ENCODE measurements around the gene TACC2.

Gene TACC2

DNA sequence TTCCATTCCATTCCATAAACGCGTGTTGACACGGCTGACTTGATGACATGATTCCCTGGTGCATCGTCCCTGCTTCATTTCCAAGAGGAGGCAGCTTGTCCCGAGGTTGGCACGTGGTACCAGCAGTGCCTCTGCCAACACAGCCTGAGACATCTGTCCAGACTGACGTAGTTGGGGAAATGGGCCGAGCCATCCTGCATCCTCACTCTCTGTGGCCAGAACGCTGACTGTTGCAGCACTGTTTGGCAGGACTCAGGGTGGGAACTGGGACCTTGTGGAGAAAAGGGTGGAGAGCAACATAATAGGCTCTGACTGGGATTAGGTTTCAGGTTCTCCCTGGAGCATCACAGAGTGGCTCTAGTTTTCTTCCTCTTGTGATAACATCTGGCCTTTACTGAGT, 163.6 kb downstream of the TACC2 start:
- DNase-seq = no peak

- DNase-seq = no peak
Observed at GRCh38 chr10:122154031-122154544, 165.1 kb downstream of the TACC2 start.

GRCh38 chr10:122154545-122155366, 165.8 kb downstream of the TACC2 start:
- DNase-seq = no peak

- no peak for DNase-seq
Observed at GRCh38 chr10:122157451-122157850, 168.5 kb downstream of the TACC2 start.

DNA sequence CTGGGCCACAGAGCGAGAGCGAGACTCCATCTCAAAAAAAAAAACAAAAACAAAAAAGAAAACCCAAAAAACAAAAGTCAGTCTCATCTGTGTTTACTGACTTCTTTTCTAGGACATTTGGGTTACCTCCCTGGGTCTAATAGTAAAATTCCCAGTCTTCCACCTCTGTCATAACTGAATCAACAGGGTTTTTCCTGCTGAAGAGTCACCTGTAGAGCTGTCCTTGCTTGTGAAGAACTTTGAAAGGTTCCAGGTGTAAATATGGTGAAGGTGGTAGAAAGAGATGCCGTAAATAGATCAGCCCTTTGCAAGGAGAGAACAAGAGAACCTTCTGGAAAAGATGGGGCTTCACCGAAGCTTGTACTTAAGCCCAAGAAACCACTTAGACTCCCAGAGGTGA, 169.4 kb downstream of the TACC2 start:
- DNase-seq = no peak

DNA sequence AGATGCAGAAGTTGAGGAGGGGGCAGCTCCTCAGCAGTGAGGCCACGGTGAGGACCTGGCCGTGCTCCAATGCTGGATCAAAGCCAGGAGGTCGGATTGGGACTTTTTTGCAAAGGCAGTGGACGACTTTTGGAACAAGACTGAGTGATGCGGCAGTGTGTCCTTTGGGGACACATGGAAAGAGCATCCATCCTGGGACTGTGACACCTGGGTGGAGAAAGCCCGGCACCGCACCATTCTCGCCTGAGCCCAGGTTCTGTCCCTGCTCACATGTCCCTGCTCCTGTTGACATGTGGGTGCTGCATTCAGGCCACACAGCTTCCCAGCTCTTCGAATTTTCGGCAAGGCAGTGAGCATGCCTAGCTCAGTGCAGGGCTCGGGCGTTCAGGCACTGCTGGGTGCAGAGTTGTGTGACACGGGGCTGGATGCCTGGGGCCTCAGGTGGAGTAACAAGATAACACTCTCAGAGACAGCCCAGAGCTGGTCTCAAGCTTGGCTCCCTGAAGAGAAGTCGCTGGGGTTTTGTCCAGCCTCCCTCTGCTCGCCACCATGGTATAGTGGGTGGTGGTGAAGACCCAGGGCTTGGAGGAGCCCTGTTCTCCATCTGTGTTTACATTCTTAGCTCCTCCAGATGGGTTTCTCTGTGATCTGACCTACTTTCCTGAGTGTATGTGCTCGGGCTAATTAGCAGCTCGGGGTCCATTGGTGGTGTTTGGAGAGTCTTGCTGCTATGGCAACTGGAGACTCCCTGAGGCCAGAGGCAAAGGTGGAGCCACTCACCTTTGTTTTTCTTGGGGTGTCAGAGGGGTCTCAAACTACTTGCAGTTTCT, 170.4 kb downstream of the TACC2 start:
- no peak for DNase-seq

DNA sequence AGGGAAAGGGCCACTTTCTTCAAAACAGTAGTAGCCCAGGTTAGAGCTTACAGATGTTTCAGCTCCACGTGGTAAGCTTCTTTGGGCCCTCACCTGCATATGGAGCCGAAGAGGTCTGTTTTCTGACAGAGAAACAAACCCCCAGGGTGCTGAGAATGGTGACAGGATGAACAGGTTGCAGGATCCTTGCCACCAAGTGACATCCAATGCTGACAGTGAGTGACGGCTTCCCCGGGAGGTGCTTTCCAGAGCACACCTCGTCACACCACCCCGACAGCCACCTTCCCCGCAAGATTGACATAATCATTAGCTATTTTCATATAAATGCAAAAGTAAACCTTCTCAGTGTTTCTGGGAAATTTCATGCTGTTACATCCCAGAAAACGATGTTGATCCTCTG, 172.8 kb downstream of the TACC2 start:
- DNase-seq = no peak

- DNase-seq = no peak
Observed at GRCh38 chr10:122162671-122163173, 173.8 kb downstream of the TACC2 start.

DNA sequence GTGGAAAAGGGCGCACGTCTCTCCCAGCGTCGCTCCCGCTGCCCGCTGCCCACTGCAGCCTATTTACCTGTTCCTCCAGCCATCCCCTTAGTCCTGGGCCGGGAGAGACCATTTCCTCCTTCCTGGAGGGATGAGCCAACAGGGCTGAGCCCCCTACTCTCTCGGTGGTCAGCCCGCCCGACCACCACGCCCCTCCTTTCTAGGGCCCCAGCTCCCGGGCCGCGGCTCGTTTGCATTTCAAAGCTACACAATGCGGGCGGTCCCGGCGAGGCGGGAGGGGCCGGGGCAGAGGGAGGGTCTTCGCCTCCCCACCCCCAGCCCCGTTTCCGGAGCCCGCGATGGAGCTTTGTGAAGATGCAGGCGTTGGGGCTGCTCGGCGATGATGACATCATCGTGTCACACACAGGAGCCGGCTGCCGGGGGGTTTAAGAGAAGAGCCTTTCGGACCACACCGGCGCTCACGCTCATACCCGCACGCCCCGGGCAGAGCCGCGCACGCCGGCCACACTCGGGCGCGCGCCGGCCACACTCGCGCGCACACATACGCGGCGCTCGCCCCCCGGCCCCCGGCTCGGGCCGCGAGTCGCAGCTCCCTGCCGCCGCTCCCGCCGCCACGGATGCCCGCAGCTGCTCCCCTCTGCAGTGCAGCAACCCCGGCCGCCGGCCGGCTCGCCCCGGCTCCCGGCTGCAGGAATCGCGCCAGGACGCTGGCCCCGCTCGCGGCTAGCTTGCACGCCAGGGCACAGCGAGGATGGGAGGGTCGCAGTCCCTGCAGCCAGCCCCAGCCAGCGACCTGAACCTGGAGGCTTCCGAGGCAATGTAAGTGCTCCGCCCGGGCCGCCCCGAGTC, 174.4 kb downstream of the TACC2 start:
- no peak for DNase-seq

DNA sequence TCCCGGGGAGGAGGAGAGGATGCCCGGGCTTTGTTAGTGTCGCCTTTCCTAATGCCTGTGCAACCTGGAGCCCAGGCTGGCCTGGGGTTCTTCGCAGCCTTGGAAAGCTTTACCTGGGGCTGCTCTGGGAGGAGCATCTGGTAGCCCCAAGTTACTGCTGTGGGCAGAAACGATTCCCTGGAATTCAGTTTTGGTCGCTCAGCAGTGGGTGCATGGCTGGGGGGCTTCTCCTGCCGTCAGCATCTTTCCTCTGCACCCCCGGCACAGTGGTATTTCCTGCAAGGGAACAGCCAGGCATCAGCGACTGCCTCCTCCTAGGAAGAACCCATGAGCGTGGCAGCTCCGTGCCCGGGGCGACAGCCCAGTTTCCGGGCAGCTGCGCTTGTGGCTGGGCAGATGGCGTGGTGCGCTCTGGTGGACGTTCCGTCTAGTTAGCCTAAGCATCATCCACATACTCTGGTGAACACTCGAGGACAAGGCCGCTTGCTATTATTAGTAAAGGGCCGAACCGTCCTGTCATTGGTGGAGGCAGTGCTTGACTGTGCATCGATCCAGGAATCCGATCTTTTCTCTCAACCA, 175.1 kb downstream of the TACC2 start:
- no peak for DNase-seq

DNA sequence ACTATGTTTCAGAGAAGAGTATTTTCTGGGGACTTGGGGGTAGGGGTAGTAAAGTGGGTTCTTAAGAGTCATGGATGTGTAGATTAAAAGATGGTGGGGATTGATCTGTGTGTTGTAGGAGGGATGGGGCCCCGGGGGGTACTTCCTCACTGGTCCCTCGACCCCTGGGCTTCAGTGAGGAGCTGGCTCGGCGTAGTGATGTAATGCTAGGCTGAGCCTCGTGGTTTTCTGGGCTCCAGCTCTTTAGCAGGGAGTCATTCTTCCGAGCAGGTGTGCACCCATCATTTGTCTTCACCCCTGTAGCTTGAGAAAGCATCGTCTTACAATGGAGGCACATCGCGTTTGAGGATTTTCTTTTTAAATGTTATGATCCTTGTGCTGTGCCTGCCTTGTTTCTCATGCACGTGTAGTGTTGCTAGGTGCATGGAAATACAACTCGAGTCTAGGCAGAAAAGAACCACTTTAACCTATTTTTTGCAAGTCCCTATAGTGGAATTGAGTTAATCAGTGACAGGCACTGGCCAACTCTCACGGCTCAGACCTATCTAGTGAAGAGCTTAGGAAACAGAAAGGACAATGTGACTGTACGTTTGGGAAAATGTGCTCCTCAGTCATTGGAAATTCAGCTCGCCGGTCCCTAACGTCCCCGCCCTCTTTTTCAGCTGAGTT, 176.0 kb downstream of the TACC2 start:
- DNase-seq = no peak

GRCh38 chr10:122165484-122166276, 176.7 kb downstream of the TACC2 start:
- no peak for DNase-seq

- no peak for DNase-seq
Observed at GRCh38 chr10:122168101-122168500, 179.1 kb downstream of the TACC2 start.

GRCh38 chr10:122168598-122169394, 179.8 kb downstream of the TACC2 start:
- no peak for DNase-seq

- DNase-seq = no peak
Observed at GRCh38 chr10:122170802-122171201, 181.8 kb downstream of the TACC2 start.

DNA sequence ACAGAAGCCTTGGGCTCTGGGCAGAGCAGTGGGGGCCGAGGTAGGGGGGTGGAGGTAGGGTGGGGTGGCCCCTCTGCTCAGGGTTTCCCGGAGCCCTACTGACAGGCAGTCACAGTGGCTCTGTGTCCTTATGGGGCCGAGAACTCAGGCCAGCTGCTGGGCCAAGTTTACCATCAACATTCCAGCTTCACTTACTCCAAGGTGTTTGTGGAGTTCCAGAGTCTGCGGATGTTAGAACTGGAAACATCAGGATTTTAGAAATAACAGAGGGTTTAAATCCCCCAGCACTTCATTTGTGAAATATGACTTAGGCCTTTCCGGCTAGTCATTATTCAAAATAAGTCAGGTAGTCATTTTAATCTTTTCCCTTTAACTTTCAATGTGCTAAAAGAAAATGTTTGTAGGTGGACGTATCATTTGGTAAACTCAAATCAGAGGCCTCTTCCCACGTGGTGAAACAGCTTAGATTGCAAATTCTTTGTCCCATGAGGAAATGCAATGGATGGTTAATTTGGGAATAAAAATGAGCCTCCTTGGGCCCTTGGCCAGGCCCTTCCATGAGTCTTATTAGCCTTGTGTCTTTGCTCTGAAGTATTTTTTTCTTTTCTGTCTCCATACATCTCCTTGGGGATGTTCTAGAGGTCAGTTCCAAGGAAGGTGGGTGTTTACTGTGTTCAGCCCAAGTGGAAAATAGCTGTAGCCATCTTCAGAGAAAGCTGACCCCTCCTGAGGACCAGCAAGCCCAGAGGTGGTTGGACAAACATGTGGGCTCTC, 182.5 kb downstream of the TACC2 start:
- no peak for DNase-seq

DNA sequence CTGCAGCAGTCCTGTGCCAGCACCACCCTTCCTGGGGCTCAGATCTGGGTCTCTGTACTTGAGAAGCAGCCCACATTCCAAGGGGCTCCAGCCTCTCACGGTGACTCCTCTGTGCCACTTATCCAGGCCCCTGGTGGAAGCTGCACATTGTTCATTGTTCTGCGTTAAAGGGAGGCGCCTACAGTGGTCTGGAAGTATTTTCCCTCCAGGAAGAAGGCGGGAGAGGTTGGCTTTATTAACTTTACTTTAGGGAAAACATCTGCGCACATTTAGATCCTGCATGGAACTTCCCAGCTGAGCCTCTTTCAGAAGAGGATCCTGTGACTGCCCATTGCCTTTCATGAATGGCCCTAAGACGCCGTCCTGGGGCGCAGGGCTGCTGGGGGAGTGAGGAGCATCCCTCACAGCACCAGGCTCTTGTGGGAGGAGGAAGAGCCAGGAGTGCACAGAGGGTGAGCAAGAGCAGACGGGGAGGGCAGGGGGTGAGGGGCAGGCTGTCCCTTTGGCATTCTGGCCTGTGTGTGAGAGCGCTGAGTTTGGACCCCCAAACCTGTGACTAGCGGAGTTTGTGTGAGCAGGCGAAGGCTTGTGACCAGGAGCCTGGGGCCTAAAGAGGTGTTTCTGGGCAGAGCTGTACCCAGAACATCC, 183.5 kb downstream of the TACC2 start:
- no peak for DNase-seq

DNA sequence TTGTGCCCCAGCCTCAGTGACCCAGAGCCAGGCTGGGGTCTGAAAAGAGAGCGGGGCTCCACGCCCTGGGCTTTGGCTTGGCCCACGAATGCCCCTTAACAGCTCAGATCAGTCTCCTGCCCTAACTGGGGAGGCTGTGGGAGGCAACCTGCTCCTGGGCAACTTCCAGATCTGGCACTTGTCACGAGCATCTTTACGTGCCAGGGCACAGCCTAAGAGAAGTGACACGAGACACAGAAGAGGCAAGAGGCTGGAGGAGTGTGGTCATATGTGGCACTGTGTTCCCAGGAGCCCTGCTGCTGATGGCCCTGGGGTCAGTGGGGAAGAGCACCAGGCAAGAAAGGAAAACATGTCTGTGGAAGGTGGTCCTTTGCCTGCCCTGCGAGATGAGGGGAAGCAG, 184.4 kb downstream of the TACC2 start:
- no peak for DNase-seq
